ELF-1 (cell line): ENCODE results near the gene KNSTRN.

Source experiments
- DNase-seq: peaks from one replicate; pipeline ENCODE4 v3.0.0-alpha.2; 2016; ENCODE audit warnings: low read depth, low spot score

The KNSTRN gene

DNA sequence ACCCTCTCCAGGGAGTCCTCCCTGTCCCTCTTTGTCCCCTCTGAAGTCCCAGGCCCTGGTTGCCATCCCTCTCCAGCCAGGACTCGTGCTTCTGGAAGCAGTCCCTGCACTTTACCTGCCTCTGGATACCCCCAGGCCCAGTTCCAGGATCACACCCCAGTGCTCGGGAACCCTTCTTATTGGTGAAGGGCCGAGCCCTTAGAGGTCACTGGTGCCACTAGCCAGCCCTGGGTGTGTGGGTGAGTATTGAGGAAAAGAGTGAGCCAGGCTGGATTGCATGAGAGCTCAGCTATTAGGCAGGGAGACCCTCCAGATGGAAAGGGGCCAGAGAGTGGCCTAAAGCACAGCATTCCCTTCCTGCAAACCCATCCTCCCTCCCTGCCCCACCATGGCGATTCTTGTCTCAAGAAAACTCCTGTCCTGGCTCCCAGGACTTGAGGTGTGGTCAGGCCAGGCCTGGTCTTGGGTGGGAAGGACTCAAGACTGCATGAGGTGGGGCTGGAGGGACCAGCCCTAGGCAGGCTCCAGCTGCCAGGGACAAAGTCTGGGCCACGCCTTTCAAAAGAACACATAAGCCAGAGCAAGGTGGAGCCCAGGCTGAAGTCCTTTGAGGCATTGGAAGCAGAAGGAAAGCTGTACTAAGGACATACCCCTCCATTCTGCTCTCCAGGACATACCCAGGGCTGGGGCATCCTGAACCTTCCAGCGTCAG lies 36.5 kb upstream of the KNSTRN start:
- DNase-seq, result no peak

DNA sequence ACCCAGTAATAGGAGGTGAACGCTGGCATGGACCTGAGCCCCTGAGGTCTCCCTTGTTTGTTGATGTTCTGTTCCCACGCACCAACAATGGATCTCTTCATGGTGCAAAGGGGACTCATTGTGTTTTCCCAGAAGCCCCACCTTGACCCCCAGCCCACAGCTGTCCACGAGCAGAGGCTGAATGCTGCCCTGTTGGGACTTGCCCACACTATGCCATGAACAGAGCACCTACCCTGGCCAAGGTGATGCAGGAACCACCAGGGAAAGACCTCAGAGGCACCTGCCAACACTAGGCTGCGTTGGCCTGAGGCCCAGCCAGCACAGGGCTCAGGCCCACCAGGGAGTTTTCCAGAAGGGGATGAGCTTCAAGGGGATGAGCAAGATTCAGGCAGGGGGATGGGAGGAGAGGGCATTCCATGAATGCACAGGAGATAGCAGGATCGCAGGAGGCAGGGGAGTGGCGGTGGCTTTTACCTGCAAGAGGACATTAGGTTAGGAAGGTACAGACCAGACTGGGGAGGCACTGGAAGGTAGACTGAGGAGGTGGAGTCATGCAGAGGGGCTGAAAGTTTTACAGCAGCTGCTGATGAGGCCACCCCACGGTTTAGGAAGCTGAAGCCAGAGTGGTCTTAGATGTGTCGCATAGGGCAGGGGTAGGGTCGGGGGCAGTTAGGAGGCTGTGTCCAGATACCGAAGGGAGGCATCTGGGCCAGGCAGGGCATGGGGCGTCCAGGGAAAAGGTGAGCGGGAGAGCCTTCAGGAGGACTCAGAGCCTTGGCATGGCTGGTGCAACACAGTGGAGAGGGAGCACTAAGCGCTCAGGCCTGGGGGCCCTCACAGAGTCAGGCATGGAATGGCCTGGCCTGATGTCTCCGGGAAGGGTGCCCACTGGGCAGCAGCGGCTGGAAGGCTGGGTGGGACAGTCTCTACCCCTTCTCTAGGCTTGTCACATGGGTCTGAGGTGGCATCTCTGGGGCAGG lies 35.7 kb upstream of the KNSTRN start:
- no peak for DNase-seq

DNA sequence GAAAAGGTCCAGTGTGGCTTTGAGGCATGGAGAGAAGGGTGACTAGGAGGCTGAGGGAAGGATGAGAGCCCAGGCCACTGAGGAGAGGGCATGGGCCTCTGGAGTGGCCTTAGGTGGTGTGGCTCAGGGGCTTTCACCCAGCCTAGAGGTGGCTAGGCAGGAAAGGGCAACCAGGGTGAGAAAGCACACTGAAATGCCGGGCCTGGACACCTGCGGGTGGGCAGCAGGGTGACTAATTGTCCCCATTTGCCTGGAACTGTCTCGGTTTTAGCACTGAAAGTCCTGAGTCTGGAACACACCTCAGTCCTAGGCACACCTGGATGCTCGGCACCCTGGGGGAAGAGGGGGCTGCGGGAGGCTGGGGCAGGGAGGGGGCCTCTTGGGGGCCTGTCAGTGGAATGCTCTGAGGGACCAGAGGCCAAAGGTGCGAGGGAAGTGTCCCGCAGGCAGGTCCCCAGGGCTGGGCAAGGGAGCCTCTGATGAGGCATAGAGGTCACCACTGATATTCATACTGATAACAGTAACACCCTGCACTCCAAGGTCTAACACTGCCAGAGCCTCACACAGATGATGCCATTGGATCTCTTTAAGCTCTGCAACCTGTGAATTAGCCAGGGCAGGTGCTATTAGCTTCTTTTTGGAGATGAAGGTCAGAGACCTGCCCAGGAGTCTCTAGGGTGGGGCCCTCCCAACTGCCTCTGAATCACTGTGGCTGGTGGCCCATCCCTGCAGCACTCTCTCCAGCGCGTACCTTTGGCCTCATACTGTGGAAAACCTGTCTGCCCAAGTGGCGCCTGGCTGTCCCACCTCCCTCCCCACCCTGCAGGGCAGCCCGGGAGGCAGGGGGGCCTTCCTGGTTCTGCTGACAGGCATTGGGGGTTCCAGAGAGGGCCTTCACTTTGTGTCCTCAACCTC lies 34.7 kb upstream of the KNSTRN start:
- DNase-seq, result no peak

DNA sequence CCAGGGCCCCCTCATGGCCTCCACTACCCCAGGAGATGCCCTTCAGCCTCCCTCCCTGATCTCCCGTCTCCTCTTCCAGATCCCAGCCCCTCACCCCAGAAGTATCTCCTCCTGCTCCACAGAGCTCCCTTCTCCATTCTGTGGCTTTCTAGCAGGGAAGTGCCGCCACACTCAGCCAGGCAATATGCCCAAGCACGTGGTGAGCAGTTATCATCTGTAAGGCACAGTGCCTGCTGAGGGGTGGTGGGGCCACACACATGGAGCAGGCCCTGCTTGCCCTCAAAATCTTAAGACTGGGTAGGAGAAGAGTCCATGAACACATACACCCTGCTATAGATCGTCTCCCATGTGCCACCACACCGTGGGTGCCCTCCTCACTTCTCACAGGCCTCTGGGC lies 34.0 kb upstream of the KNSTRN start:
- DNase-seq, result no peak

DNA sequence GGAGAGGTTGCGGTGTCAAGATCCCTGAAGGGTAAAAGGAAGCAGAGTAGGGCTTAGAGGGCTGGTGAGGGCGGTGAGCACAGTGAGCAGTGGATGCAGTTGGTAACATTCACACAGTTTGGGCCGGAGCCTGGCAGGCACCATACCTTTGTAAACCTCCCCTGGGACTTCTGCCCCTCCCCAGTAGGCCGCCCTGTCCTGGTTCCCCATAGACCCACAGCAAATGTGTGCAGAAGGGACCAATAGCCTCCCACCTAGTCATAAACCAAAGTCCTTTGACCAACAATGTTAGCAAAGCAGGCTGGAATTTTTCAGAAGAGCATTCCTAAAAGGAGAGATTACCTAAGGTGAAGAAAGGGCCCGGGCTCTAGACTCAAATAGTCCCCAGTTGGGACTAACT lies 33.4 kb upstream of the KNSTRN start:
- DNase-seq, result no peak

DNA sequence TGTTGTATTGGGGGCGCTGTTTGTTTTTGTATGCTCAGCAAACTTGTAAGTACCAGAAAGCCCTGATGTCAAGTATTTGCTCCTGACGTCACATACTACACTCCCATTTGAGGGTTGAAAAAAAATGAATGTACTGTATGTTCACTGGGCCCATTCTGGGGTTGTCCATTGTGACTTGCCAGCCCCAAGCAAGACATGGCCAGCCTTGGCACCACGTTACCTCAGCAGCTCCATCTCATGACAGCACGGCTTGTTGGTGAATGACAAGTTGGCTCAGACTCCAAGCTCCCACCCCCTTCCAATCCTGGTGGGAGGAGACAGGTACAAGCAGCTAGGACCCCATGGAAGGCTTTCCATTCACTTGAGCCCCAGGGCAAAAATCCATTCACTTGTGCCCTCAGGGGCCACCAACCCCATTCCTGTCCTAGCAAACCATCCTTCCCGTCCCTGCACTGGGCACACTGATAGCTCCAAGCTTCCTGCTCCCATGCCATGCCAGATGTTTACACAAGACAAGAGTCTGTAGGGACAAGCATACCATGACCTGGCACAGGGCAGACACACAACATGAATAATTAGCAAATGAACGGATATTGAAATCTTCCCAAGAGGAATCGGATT lies 30.1 kb upstream of the KNSTRN start:
- DNase-seq, result no peak

DNA sequence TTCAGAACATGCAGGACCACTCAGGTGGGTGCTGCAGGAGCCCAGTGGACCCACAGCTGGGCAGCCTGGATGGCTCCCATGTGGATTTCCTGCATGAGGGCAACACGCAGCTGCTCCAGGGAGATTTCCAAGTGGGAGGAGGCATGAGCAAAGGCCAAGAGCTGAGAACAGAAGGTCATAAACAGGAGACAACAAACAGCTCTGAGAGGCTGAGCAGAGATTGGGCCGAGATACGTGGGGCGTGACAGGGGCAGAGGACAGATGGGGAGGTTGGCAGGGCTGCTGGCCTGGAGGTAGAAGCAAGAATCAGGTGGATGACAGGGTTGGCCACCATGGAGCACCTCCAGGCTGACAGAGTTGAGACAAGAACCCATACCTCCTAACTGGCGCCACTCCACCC lies 28.8 kb upstream of the KNSTRN start:
- no peak for DNase-seq

DNA sequence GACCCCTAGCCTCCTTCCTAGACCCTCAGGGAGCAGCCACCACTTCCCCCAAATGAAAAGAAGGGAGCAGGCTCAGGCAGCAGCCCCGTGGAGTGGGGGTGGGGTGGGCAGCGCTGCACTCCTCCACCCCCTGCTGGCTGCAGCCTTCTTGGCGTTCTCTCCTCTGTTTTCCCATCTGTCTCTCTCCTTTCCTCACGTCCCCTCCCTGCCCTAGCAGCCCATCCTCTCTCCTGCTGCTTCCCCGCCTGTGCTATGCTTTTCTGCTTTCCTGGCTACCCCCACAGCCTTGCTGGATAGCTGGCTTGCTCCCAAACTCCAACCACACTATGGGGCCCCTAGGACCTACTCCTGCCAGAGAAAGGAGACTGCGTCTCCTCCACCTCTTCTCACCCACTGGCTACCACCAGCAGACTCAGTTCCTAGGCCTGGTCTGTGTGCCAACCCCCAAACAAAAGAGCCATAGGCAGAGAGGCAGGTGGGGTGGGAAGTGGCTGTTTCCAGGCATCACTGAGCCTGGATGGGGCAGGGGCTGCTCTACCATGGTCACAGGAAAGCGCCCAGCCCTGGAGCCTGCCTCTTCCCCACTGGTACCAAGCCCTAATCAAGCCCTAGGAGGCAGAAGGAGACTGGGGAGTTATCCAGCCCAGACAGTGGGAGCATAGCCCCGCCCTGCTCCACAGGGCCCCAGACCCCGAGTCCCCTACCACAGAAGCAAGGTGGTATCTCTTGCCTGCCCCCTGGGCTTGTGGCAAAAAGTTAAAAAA lies 27.9 kb upstream of the KNSTRN start:
- peak; percentile 76 for DNase-seq

DNA sequence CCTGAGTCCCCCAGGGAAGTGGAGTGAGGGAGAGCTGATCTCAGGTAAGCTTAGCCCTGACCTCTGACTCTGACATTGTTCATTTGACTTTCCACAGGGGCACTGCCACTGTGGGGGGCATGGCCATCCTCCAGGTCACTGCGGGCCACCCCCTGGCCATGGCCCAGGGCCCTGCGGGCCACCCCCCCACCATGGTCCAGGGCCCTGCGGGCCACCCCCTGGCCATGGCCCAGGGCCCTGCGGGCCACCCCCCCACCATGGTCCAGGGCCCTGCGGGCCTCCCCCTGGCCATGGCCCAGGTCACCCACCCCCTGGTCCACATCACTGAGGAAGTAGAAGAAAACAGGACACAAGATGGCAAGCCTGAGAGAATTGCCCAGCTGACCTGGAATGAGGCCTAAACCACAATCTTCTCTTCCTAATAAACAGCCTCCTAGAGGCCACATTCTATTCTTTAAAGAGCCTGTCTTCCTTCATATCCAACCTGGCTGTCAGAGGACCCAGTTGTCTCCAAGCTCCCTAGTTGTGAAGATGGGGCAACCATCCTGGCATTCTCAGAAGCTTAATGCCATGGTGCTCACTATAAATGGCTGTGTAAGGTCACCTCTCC lies 26.4 kb upstream of the KNSTRN start:
- no peak for DNase-seq

DNA sequence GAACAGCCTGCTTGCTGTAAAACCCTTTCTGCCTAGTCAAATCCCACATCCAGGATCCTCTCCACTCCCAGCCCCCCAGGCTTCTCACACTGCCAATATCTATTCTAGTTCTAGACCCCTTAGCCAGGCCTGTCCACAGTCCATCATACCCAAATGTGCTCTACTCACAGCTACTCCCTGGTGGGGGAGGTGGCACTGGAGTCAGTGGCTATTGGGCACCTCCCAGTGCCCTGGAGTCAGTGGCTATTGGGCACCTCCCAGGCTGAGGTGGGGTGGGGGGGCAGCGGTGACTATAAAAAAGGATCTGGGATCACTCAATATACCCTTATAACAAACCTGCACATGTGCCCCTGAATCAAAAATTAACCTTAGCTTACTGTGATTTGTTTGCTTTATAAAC lies 25.3 kb upstream of the KNSTRN start:
- no peak for DNase-seq

DNA sequence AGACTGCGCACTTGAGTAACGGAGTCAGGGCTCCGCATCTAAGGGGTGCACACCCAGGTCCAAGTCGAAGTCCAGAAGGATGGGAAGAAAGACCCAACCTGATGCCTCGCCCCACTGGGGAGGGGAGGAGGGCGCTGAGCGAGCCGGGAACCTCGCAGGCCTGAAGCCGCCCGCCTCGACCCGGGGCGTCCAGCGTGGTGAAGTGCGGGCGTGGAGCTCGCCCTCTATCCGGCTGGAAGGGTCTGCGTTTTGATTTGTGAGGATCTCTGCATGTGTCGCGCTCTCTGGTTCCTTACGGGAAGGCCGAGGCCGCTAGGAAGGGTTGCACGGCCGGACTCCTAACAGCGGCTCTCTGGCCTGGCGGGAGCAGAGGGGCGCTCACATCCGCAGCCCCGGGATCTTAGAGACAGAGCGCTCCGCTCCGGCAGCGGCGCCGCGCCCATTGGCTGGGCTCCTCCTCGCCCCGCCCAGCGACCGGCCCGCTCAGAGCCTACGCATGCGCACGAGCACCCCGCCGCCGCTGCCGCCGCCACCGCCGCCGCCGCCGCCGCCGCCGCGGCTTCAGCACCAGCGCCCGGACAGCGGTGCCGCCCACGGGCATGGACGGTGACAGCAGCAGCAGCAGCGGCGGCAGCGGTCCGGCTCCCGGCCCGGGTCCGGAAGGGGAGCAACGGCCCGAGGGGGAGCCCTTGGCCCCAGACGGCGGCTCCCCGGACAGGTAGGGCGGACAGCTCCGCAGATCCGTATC lies 24.6 kb upstream of the KNSTRN start, which contains the start of gene DISP2:
Gene DISP2 (plus strand): TSS at position 497 of the 748 bp plus-strand sequence. CDS start 103 bp downstream, at position 600.
- peak; percentile 88 for DNase-seq

DNA sequence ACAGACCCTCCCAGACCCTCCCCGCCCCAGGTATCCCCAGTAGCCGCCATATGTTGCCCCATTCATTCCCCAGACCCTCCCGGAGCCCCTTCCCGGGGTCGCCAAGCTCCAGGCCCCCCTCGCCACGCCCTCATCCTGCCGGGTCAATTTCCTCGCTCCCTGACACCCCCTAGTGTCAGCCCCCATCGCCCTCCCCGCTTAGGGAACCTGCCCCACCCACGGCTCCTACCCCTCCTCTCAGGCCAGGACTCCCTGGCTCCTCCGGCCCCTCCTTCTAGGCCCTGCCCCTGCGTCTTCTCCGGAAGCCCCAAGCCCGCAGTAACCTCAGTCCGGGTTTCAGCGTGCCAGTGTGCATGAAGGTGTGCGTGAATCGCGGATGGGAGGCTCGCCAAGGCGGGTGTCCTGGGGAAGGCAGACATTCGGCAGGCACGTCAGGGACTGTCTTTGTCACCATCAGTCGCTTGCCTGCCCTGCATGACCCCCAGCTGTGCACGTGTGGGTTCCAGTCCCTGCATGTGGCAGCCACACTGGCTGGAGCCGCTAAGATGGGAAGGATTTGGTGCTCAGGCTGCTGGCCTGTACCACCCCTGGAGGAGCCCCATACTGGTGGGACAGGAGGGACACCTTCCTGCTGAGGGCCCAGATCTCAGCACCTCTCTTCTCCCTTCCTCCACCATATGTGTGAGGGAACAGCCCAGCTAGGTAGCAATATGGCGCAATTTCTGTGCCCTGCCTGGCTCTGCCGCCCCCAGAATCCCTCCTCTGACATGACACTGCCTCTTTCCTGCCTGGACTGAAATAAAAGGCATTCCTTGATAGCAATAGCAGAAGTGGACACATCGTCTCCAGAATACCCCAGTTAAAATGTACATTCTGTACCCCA lies 23.8 kb upstream of the KNSTRN start:
- no peak for DNase-seq

DNA sequence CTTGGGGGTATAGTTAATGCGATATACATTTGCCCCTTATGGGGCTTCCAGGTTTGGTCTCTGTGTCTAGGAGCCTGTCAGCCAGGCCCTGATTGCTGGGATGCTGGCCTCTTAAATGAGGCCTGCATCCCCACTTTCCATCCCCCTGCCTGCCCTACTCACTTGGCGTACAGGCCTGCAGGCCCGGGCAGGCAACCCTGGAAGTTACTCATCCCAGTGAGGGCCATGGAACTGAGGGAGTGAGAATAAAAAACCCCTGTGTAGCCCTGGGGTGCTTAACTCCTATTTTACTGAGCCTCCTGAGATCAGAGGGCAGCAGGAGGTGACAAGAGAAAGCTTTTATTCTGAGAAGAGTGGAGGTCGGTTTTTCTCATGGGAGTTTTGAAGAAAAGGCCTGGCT lies 22.5 kb upstream of the KNSTRN start:
- DNase-seq, result no peak

DNA sequence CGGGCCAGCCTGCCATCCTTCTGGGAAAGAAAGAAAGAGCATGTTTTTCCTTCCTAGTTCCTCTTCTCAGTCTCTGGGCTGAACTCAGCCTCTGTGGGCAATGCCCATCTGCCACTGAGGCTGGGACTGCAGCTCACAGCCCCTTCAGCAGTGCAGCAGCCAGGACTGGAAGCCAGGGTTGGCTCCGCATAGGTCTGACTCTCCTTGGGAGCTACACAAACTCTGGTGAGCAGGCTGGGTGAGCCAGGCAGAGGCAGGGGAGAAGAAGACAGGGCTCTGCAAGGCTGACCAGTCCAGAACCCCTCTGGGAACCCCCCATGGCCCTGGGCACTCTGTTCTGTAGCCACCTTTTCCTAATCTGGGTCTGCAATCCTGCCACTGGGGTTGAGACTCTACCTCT lies 20.9 kb upstream of the KNSTRN start:
- no peak for DNase-seq

DNA sequence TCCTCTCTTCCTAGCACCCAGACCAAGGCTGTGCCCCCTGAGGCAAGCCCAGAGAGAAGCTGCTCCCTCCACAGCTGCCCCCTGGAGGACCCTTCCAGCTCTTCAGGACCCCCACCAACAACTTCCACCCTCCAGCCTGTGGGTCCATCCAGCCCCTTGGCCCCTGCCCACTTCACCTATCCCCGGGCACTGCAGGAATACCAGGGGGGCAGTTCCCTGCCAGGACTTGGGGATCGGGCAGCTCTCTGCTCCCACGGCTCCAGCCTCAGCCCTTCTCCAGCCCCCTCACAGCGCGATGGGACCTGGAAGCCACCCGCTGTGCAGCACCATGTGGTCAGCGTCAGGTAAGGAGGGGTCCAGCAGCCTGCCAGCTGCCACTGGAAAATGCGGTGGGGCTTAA lies 18.9 kb upstream of the KNSTRN start:
- DNase-seq, result no peak

DNA sequence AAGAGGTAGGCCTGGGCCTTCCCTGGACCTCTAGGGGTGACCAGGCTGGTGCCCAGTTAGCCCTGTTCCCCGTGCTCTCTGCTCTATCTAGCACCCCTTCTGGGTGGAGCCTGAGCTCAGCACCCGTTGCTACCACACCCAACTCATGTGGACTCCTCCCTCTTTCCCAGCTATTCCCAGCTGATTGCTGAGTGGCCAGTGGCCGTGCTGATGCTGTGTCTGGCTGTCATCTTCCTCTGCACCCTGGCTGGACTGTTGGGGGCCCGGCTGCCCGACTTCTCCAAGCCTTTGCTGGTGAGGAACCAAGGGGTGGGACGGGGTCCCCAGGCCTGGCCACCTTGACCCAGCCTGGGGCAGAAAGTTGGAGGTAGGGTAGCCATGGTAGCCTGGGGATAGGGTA lies 18.3 kb upstream of the KNSTRN start:
- DNase-seq, result no peak

DNA sequence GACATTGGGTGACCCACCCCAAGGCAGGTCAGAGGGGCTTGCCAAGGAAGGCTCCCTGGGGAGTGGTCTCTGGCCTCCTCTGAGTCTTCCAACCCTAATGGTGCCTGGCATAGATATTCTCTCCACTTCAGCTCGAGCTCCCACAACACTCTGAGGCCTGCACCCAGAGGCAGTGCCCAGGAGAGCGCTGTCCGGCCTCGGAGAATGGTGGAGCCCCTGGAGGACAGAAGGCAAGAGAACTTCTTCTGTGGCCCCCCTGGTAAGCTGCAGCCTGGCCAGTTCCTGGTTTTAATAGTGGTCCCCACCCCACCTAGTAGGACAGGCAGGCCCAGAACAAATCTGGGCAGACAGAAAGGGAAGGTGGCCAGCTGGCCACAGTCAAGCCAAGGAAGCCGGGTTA lies 17.5 kb upstream of the KNSTRN start:
- DNase-seq, result no peak
